ENCODE results near the gene RNF220. TPM values are rescaled to one million over a fixed set of nuclear protein-coding genes. Genes with fewer than 3 reads are reported as not detected.

Gene RNF220
- total RNA-seq, 3 donors from 2014 or later = 61.9 to 83.9 (median 72.7) TPM

GRCh38 chr1:44645476-44646244 is 240.6 kb downstream of the RNF220 start:
- Histone ChIP-seq H3K9me3 (no peaks in the 10 kb centered on the region), H3K4me1 (ENCODE audit: low read depth) (no peaks in the 10 kb centered on the region), H3K36me3 (ENCODE audit: low read depth) (no peaks in the 10 kb centered on the region), H3K4me3 (no peak overlapping the region)
- peak; percentile 5 for ATAC-seq
- no peak for TF ChIP-seq CTCF (IDR thresholded peaks at IDR 0.05)
- DNase-seq = no peak
- intact Hi-C loops (cut with DNase I, micrococcal nuclease) = no loop called here

- H3K9me3 ChIP-seq = no peaks in the 10 kb centered on the region
- no peak for DNase-seq
- H3K4me1 ChIP-seq (ENCODE audit: low read depth) = no peaks in the 10 kb centered on the region
- no peak for TF ChIP-seq CTCF (IDR thresholded peaks at IDR 0.05)
- ATAC-seq = no peak
- intact Hi-C loops (cut with DNase I, micrococcal nuclease) = no loop called here
- H3K4me3 ChIP-seq = no peak overlapping the region
- H3K36me3 ChIP-seq (ENCODE audit: low read depth) = no peaks in the 10 kb centered on the region
Measured at GRCh38 chr1:44646261-44647110, 241.4 kb downstream of the RNF220 start.

- intact Hi-C loops (cut with DNase I, micrococcal nuclease) = no loop called here
- Histone ChIP-seq H3K36me3 (ENCODE audit: low read depth) (no peaks in the 10 kb centered on the region), H3K4me1 (ENCODE audit: low read depth) (no peaks in the 10 kb centered on the region), H3K9me3 (no peaks in the 10 kb centered on the region), H3K4me3 (no peak overlapping the region)
- TF ChIP-seq CTCF (IDR thresholded peaks at IDR 0.05) = no peak
- ATAC-seq (no peak), DNase-seq (no peak)
Measured at GRCh38 chr1:44647896-44648295, 242.8 kb downstream of the RNF220 start.

- TF ChIP-seq CTCF (IDR thresholded peaks at IDR 0.05) = no peak
- no peak overlapping the region for H3K4me3 ChIP-seq
- no peaks in the 10 kb centered on the region for H3K9me3 ChIP-seq
- DNase-seq = no peak
- H3K4me1 ChIP-seq (ENCODE audit: low read depth) = no peaks in the 10 kb centered on the region
- intact Hi-C loops (cut with DNase I, micrococcal nuclease) = no loop called here
- peak; percentile 30 for ATAC-seq
- H3K36me3 ChIP-seq (ENCODE audit: low read depth) = no peaks in the 10 kb centered on the region
Measured at GRCh38 chr1:44648529-44649250, 243.6 kb downstream of the RNF220 start.

GRCh38 chr1:44649788-44650158 is 244.7 kb downstream of the RNF220 start:
- ATAC-seq (no peak), DNase-seq (no peak)
- no peaks in the 10 kb centered on the region for H3K9me3 ChIP-seq
- H3K4me1 ChIP-seq (ENCODE audit: low read depth) = no peaks in the 10 kb centered on the region
- no peak overlapping the region for H3K4me3 ChIP-seq
- intact Hi-C loops (cut with DNase I, micrococcal nuclease) = no loop called here
- TF ChIP-seq CTCF (IDR thresholded peaks at IDR 0.05) = no peak
- H3K36me3 ChIP-seq (ENCODE audit: low read depth) = no peaks in the 10 kb centered on the region

Data from mucosa of descending colon (tissue), 3 donors.